ENCODE measurements around the gene TSFM. TPM values are rescaled to one million over a fixed set of nuclear protein-coding genes. Genes with fewer than 3 reads are reported as not detected.
A peak's percentile ranks its signal among the peaks of the same experiment; 100 is the strongest.

The TSFM gene
- total and polyA plus RNA-seq, 2 of the 13 experiments (the other 11 are each of a cell fraction or from before 2014, with no cell fraction given): 29.8 to 68.3 TPM

- TF ChIP-seq, protein P1, sequence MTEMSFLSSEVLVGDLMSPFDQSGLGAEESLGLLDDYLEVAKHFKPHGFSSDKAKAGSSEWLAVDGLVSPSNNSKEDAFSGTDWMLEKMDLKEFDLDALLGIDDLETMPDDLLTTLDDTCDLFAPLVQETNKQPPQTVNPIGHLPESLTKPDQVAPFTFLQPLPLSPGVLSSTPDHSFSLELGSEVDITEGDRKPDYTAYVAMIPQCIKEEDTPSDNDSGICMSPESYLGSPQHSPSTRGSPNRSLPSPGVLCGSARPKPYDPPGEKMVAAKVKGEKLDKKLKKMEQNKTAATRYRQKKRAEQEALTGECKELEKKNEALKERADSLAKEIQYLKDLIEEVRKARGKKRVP (CRISPR knock-in tag; IDR thresholded peaks at IDR 0.05): peak in 1 of 2 experiments; percentile 80; a peak in 2 of 4 replicates
- peak; percentile 79; the same call in 1 of the 2 replicates for TF ChIP-seq ZFP90 (CRISPR knock-in tag; IDR thresholded peaks at IDR 0.05; ENCODE audit: borderline replicate concordance)
- TF ChIP-seq ZNF160 (CRISPR knock-in tag; IDR thresholded peaks at IDR 0.05): peak; percentile 9; the same call in 1 of the 2 replicates
- TF ChIP-seq ZFP1 (CRISPR knock-in tag; IDR thresholded peaks at IDR 0.05): peak; percentile 89; the same call in 1 of the 2 replicates
- TF ChIP-seq FOSL2 (CRISPR knock-in tag; IDR thresholded peaks at IDR 0.05): peak; percentile 52; the same call in 1 of the 2 replicates
- TF ChIP-seq BATF2 (CRISPR knock-in tag; IDR thresholded peaks at IDR 0.05): peak; percentile 77; the same call in 1 of the 2 replicates
- TF ChIP-seq, protein P2, sequence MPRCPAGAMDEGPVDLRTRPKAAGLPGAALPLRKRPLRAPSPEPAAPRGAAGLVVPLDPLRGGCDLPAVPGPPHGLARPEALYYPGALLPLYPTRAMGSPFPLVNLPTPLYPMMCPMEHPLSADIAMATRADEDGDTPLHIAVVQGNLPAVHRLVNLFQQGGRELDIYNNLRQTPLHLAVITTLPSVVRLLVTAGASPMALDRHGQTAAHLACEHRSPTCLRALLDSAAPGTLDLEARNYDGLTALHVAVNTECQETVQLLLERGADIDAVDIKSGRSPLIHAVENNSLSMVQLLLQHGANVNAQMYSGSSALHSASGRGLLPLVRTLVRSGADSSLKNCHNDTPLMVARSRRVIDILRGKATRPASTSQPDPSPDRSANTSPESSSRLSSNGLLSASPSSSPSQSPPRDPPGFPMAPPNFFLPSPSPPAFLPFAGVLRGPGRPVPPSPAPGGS (CRISPR knock-in tag; IDR thresholded peaks at IDR 0.05): peak; percentile 96
- TF ChIP-seq, protein P3, sequence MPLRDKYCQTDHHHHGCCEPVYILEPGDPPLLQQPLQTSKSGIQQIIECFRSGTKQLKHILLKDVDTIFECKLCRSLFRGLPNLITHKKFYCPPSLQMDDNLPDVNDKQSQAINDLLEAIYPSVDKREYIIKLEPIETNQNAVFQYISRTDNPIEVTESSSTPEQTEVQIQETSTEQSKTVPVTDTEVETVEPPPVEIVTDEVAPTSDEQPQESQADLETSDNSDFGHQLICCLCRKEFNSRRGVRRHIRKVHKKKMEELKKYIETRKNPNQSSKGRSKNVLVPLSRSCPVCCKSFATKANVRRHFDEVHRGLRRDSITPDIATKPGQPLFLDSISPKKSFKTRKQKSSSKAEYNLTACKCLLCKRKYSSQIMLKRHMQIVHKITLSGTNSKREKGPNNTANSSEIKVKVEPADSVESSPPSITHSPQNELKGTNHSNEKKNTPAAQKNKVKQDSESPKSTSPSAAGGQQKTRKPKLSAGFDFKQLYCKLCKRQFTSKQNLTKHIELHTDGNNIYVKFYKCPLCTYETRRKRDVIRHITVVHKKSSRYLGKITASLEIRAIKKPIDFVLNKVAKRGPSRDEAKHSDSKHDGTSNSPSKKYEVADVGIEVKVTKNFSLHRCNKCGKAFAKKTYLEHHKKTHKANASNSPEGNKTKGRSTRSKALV (CRISPR knock-in tag; IDR thresholded peaks at IDR 0.05): no peak; the same call in 1 of the 2 replicates
- TF ChIP-seq CCAR2 (optimal IDR thresholded peaks at IDR 0.05; ENCODE audit: low read depth, low read length): peak; percentile 14
- TF ChIP-seq ZNF230 (CRISPR knock-in tag; IDR thresholded peaks at IDR 0.05): peak; percentile 83; the same call in 1 of the 2 replicates
- TF ChIP-seq FOXJ3 (CRISPR knock-in tag; IDR thresholded peaks at IDR 0.05; ENCODE audit: borderline replicate concordance): no peak
- no peak for TF ChIP-seq CHD4 (IDR thresholded peaks at IDR 0.05; ENCODE audit: borderline replicate concordance, low read length)
- TF ChIP-seq RFX1 (IDR thresholded peaks at IDR 0.05): peak; percentile 98
- no peak for TF ChIP-seq ZNF790 (CRISPR knock-in tag; IDR thresholded peaks at IDR 0.05; ENCODE audit: borderline replicate concordance)
- peak; percentile 42 for TF ChIP-seq ZBTB21 (CRISPR knock-in tag; IDR thresholded peaks at IDR 0.05)
- peak; percentile 81; the same call in 1 of the 2 replicates for TF ChIP-seq ZNF546 (CRISPR knock-in tag; conservative IDR thresholded peaks at IDR 0.05)
- TF ChIP-seq NR2F2 (IDR thresholded peaks at IDR 0.05; ENCODE audit: borderline replicate concordance, low read depth): no peak
- TF ChIP-seq, protein P4, sequence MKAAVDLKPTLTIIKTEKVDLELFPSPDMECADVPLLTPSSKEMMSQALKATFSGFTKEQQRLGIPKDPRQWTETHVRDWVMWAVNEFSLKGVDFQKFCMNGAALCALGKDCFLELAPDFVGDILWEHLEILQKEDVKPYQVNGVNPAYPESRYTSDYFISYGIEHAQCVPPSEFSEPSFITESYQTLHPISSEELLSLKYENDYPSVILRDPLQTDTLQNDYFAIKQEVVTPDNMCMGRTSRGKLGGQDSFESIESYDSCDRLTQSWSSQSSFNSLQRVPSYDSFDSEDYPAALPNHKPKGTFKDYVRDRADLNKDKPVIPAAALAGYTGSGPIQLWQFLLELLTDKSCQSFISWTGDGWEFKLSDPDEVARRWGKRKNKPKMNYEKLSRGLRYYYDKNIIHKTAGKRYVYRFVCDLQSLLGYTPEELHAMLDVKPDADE (CRISPR knock-in tag; IDR thresholded peaks at IDR 0.05): no peak
- peak; percentile 93 for TF ChIP-seq GATAD1 (CRISPR knock-in tag; IDR thresholded peaks at IDR 0.05)
- TF ChIP-seq ZNF562 (CRISPR knock-in tag; IDR thresholded peaks at IDR 0.05; ENCODE audit: borderline replicate concordance): no peak; the same call in 1 of the 2 replicates
- no peak for TF ChIP-seq ATF7 (IDR thresholded peaks at IDR 0.05)
- no peak for TF ChIP-seq ATF7 (CRISPR knock-in tag; IDR thresholded peaks at IDR 0.05)
- TF ChIP-seq ZSCAN12 (CRISPR knock-in tag; IDR thresholded peaks at IDR 0.05): no peak
- TF ChIP-seq HNRNPLL (IDR thresholded peaks at IDR 0.05; ENCODE audit: low read depth, low read length, poor library complexity, severe bottlenecking): peak; percentile 62
Measured at GRCh38 chr12:57751788-57752667, 30.6 kb upstream of the TSFM start, which contains the start of gene CDK4 (continued).
